Measurements from ENCODE around the gene GNAI2.
"Not testable (repeated sequence)": the region's sequence is repeated elsewhere in the genome, so short reads cannot be mapped to it uniquely, and the experiment has no call there.

GNAI2 gene

DNA sequence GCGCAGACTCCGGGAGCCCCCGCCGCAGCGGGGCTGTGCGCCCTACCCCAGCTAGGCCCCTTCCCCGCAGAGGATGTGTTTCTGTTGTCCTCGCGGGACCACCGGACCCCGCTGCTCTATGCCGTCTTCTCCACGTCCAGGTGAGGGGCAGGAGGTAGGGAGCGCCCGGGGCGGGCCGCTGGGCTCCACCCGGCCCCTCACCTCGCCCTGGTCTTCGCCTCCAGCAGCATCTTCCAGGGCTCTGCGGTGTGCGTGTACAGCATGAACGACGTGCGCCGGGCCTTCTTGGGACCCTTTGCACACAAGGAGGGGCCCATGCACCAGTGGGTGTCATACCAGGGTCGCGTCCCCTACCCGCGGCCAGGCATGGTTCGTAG lies 37.7 kb downstream of the GNAI2 start:
- FAIRE-seq: no peak
- DNase-seq (ENCODE audit: insufficient read length, low spot score): no peak
- no peak for TF ChIP-seq POLR2A (IDR thresholded peaks at IDR 0.05; ENCODE audit: low read depth, low read length)

DNA sequence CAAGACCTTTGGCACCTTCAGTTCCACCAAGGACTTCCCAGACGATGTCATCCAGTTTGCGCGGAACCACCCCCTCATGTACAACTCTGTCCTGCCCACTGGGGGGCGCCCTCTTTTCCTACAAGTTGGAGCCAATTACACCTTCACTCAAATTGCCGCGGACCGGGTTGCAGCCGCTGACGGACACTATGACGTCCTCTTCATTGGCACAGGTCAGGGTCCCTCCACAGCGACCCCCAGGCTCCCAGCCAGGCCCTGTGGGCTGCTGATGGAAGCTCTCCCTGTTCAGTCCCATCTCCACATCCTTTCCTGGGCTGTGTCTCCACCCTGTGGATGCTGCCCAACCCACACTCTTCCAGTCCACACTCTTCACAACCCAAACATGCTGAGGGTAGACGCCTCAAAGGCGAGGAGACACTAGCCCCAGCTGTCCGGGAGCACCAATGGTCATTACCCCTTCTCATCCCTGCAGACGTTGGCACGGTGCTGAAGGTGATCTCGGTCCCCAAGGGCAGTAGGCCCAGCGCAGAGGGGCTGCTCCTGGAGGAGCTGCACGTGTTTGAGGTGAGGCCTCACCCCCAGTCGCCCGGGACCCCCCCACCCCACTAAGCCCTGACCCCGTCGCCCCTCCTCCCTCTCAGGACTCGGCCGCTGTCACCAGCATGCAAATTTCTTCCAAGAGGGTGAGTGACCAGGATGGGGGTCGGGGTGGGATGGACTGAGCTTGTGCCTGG lies 38.5 kb downstream of the GNAI2 start:
- FAIRE-seq: no peak
- no peak for TF ChIP-seq POLR2A (IDR thresholded peaks at IDR 0.05; ENCODE audit: low read depth, low read length)
- peak; percentile 68 for DNase-seq (ENCODE audit: insufficient read length, low spot score)

DNA sequence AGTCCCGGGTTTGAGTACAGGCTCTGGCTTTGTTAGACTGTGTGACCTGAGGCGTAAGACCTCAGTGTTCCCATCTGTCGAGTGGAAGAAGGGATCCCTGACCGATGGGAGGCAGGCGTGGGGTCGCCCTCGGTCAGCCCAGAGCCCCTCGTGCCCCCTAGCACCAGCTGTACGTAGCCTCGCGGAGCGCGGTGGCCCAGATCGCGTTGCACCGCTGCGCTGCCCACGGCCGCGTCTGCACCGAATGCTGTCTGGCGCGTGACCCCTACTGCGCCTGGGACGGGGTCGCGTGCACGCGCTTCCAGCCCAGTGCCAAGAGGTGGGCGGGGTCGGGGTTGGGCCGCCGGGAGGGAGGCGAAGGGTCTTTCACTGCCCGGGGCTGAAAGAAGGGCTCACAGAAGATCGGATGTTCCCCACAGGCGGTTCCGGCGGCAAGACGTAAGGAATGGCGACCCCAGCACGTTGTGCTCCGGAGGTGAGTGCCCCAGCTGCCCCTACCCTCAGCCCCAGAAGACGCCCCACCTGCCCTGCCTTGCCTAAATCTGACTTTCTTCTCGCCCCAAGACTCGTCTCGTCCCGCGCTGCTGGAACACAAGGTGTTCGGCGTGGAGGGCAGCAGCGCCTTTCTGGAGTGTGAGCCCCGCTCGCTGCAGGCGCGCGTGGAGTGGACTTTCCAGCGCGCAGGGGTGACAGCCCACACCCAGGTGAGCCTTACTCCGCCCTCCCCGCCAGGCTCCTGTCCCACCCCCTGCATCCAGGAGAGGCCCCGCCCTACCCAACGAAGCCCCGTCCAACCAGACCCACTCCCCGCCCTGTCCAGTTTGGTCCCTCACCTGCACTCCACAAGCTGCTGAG lies 39.4 kb downstream of the GNAI2 start:
- DNase-seq (ENCODE audit: insufficient read length, low spot score) (no peak), FAIRE-seq (no peak)
- no peak for TF ChIP-seq POLR2A (IDR thresholded peaks at IDR 0.05; ENCODE audit: low read depth, low read length)

DNA sequence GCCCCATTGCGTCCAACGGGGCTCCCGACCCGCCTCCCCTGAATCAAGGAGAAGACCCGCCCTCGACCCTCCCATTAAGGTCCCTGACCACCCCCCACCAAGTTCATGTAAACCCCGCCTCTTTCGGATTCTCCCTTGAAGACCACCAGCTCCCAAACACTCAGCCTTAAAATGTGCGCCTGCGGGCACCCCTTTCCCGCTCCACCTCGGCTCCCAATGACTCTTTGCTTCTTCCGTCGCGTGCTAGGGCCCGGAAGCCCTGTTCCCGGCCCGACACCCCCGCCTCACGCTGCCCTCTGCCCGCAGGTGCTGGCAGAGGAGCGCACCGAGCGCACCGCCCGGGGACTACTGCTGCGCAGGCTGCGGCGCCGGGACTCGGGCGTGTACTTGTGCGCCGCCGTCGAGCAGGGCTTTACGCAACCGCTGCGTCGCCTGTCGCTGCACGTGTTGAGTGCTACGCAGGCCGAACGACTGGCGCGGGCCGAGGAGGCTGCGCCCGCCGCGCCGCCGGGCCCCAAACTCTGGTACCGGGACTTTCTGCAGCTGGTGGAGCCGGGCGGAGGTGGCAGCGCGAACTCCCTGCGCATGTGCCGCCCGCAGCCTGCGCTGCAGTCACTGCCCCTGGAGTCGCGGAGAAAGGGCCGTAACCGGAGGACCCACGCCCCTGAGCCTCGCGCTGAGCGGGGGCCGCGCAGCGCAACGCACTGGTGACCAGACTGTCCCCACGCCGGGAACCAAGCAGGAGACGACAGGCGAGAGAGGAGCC lies 40.2 kb downstream of the GNAI2 start:
- no peak for DNase-seq (ENCODE audit: insufficient read length, low spot score)
- FAIRE-seq: no peak

DNA sequence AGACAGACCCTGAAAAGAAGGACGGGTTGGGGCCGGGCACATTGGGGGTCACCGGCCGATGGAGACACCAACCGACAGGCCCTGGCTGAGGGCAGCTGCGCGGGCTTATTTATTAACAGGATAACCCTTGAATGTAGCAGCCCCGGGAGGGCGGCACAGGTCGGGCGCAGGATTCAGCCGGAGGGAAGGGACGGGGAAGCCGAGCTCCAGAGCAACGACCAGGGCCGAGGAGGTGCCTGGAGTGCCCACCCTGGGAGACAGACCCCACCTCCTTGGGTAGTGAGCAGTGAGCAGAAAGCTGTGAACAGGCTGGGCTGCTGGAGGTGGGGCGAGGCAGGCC lies 40.7 kb downstream of the GNAI2 start:
- DNase-seq (ENCODE audit: insufficient read length, low spot score) (no peak), FAIRE-seq (no peak)
- TF ChIP-seq POLR2A (IDR thresholded peaks at IDR 0.05; ENCODE audit: low read depth, low read length): no peak

More for the DNA sequence above, 40.2 kb downstream of the GNAI2 start:
- TF ChIP-seq POLR2A (IDR thresholded peaks at IDR 0.05; ENCODE audit: low read depth, low read length): no peak

DNA sequence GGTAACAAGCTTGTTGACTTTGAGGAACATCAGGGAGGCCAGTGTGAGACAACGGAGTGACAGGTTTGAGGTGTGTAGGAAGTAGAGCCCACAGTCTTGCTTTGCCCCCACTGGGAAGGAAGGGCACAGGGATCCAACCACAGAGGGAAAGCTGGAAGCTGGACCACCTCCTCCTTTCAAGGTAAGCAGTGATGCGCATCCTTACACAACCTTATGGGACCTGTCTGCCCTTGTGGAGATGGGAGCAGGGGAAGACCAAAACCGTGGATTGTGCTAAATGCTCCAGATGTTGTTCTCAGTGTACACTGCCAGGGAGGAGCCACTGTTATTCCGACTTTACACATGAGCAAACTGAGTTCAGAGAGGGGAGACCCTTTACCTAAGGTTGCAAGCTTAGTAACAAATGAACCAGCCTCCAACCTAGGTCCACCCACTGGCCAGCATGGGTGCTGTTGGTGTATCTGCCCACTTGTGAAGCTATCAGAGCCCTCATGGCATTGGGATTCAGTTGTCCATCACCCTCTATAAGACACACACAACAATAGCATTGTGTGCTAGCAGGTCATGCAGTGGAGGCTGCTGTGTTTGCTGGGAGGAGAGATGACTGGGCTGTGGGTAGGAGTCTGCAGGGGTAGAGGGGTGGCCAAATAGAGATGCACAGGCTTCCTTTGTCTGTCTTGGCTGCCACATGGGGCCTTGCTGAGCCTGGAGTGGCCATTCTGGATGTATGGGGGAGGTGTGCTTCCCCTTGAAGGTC lies 42.3 kb downstream of the GNAI2 start:
- no peak for FAIRE-seq
- no peak for TF ChIP-seq POLR2A (IDR thresholded peaks at IDR 0.05; ENCODE audit: low read depth, low read length)
- no peak for DNase-seq (ENCODE audit: insufficient read length, low spot score)

DNA sequence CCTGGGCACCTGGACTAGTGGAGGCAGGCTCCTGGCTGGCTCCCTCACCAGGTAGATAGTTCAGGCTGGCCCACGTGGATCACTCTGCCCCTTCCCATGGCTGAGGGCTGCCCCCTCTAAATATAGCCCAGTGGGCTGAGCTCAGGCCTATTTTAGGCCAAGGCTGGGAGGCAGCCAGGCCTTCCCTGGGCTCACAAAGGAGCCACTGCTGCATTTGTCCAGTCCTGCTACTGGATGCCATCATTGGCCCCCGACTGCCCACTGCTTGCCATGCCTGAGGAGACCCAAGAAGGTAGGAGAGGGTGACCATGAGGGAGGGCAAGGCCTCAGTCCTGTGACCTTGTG lies 42.8 kb downstream of the GNAI2 start, which contains the start of gene LSMEM2:
TSS of gene LSMEM2 (plus strand) at position 208 of the 345 bp plus-strand sequence. CDS start at position 235, 27 bp downstream.
- TF ChIP-seq POLR2A (IDR thresholded peaks at IDR 0.05; ENCODE audit: low read depth, low read length): no peak
- no peak for FAIRE-seq
- DNase-seq (ENCODE audit: insufficient read length, low spot score): no peak

DNA sequence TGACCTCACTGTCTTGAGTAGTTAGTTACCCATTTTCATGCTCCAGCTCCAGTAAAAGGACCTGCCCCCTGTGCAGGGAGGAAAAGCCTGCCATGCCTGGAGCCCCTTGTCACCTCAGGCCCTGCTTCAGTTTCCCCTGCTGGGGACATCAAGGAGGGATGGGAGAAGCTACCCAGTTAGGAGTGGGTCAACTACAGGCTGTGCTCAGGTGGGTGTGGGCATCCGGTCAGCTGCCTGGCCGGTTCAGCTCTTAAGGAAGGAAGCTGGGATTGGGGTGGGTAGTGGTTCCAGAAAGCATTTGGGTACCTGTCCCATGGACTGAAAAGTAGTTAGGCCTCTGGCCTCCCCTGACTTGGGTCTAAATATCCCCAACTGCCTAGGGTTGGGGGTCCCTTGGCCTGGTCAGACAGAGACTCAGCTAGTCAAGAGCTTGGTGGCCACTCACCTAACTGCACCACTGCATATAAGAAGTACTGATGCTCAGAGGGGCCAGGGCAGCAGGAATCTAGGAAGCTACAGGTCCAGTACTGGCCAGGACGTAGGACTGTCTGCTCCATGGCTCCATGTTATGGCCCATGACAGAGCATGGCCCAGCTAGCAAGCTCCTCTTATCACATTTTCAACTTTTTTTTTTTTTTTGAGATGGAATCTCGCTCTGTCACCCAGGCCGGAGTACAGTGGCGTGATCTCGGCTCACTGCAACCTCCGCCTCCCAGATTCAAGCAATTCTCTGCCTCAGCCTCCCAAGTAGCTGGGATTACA lies 43.4 kb downstream of the GNAI2 start:
- no peak for FAIRE-seq

DNA sequence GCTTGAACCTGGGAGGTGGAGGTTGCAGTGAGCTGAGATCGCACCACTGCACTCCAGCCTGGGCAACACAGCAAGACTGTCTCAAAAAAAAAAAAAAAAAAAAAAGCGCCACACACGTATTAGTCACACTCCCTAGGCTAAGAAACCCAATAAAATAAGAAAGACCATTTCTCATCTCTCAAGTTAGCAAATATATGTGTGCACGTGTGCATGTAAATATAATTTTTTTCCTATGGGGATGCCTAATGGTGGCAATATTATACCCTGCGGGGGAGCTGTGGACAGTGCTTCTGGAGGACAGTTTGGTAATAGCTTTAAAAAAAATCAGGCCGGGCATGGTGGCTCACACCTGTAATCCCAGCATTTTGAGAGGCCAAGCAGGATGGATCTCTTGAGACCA lies 48.1 kb downstream of the GNAI2 start:
- FAIRE-seq; DNase-seq (ENCODE audit: insufficient read length, low spot score): not testable (repeated sequence)

More for the DNA sequence above, 43.4 kb downstream of the GNAI2 start:
- no peak for DNase-seq (ENCODE audit: insufficient read length, low spot score)
- TF ChIP-seq POLR2A (IDR thresholded peaks at IDR 0.05; ENCODE audit: low read depth, low read length): no peak

DNA sequence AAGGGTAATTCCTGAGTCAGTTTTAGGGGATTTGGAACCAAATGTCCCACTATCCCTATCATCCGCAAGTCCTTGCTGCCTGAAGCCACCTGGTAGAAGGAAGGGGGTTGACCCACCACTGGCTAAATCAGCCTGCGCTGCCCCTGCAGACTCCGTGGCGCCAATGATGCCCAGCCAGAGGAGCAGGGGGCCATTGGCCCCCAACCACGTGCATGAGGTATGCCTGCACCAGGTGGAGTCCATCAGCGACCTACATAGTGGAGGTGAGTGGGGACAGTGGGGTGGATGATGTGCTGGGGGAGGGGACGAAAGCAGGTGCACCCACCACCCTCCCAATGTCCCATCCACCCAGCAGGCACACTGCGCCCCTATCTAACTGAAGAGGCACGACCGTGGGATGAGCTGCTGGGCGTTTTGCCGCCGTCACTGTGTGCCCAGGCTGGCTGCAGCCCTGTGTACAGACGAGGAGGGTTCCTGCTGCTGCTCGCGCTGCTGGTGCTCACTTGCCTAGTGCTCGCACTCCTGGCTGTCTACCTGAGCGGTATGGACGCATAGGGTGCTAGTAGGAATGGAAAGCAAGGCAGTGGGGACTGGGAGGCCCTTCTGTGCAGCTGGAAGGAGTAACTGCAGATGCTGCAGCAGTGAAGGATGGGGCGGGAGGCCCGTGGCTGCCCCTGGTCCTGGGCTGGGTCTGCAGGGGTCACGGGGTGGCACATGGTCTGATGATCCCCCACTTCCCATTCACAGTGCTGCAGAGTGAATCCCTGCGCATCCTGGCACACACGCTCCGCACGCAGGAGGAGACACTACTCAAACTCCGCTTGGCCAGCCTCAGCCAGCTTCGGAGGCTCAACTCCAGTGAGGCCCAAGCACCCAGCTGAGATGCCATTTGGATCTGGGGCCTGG lies 50.6 kb downstream of the GNAI2 start:
- DNase-seq (ENCODE audit: insufficient read length, low spot score): no peak
- no peak for TF ChIP-seq POLR2A (IDR thresholded peaks at IDR 0.05; ENCODE audit: low read depth, low read length)
- FAIRE-seq: no peak

DNA sequence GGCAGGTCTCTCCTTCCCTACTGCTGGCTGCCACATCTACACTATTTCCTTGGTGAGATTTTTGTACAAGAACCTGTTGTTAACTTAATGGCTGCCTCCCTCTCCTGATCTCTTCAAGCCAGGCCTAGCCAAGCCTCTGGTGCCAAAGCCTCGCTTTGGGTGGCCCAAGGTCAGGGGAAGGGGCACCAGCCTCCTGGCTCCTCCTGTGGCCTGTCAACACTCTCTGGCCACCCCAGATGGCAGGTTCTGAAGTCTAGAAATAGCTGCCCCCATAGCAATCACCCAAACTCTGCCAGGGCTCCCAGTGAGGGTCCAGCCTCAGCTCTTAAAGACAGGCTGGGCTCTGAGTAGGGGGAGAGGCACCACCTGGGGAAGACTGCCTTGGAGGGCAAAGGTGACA lies 51.3 kb downstream of the GNAI2 start:
- no peak for DNase-seq (ENCODE audit: insufficient read length, low spot score)
- no peak for TF ChIP-seq POLR2A (IDR thresholded peaks at IDR 0.05; ENCODE audit: low read depth, low read length)
- no peak for FAIRE-seq

DNA sequence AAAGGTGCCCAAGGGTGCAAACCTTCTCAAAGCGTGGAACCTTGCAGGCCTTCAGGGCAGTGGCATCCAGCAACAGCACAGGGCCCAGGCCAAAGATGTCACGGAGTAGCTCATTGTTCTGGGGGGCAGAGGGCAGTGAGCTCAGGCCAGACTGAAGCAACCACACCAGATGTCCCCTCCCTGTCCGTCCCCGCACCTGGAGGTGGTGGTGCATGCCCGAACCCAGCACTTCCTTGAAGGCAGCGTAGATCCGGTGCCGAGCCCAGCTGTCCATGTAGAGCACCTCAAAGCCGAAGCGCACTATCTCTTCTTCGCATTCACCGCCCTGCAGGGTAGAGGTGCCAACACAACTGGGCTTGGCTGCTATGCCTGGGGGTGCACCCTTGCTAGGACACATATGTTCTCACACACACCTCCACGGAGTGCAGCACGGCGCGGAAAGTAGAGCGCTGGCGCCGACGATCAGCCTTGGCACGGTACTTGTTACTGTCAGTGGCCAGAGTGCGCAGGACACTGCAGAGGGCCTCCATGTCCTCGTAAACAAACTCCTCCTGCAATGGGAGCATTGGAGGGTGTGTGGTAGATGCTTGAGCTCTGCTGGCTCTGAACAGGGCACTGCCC lies 52.5 kb downstream of the GNAI2 start:
- FAIRE-seq: no peak
- DNase-seq (ENCODE audit: insufficient read length, low spot score): no peak
- TF ChIP-seq POLR2A (IDR thresholded peaks at IDR 0.05; ENCODE audit: low read depth, low read length): no peak

All from H54 (cell line).